SK-N-SH treated with all-trans-retinoic acid at 6 μM for 48 hours (cell line): ENCODE measurements around the gene PLIN5.

Source experiments
- ESRRG ChIP-seq: fragments of 250-450 bp; sonication (Bioruptor Pico); IDR thresholded peaks from 2 replicates; pipeline ENCODE4 v1.6.1; 2021; ENCODE audit warnings: mild to moderate bottlenecking
- ISL1 ChIP-seq: fragments of 250-450 bp; sonication (Bioruptor Pico); IDR thresholded peaks from 2 replicates; pipeline ENCODE4 v2.1.2; 2022; ENCODE audit warnings: mild to moderate bottlenecking, moderate library complexity
- POU6F1 ChIP-seq: fragments of 250-450 bp; sonication (Bioruptor Pico); IDR thresholded peaks from 2 replicates; pipeline ENCODE4 v1.8.0; 2021; ENCODE audit warnings: low read depth, mild to moderate bottlenecking, moderate library complexity, borderline replicate concordance
- RARB ChIP-seq: fragments of 250-450 bp; sonication (Bioruptor Pico); IDR thresholded peaks from 2 replicates; pipeline ENCODE4 v1.8.0; 2021; ENCODE audit warnings: mild to moderate bottlenecking, moderate library complexity
- SNAI2 ChIP-seq: fragments of 250-450 bp; sonication (Bioruptor Pico); IDR thresholded peaks from 2 replicates; pipeline ENCODE4 v1.5.0; 2020; ENCODE audit warnings: mild to moderate bottlenecking, moderate library complexity
- ZC3H10 ChIP-seq: fragments of 250-450 bp; sonication (Bioruptor Pico); IDR thresholded peaks from 2 replicates; pipeline ENCODE4 v1.5.1; 2021; ENCODE audit warnings: mild to moderate bottlenecking, moderate library complexity
- ZFP3 ChIP-seq: fragments of 250-450 bp; sonication (Bioruptor Pico); IDR thresholded peaks from 2 replicates; pipeline ENCODE4 v1.5.0; 2020; ENCODE audit warnings: mild to moderate bottlenecking, moderate library complexity
- ZFP30 ChIP-seq: fragments of 450-650 bp; formaldehyde crosslinking; IDR thresholded peaks from 2 replicates; pipeline ENCODE4 v1.5.0; 2022; ENCODE audit warnings: mild to moderate bottlenecking, moderate library complexity
- ZNF565 ChIP-seq: fragments of 450-650 bp; formaldehyde crosslinking; conservative IDR thresholded peaks from 2 replicates; pipeline ENCODE4 v1.5.0; 2020; ENCODE audit warnings: low read depth, mild to moderate bottlenecking, moderate library complexity
- ZNF8 ChIP-seq: fragments of 450-650 bp; formaldehyde crosslinking; IDR thresholded peaks from 2 replicates; pipeline ENCODE4 v1.5.0; 2020; ENCODE audit warnings: mild to moderate bottlenecking, moderate library complexity
- TF ChIP-seq, protein P1 (sequence below): fragments of 250-450 bp; sonication (Bioruptor Pico); IDR thresholded peaks from 2 replicates; pipeline ENCODE4 v1.8.0; 2020; ENCODE audit warnings: mild to moderate bottlenecking, moderate library complexity, borderline replicate concordance
- TF ChIP-seq, protein P2 (sequence below): fragments of 250-450 bp; sonication (Bioruptor Pico); IDR thresholded peaks from 2 replicates; pipeline ENCODE4 v1.5.1; 2021; ENCODE audit warnings: mild to moderate bottlenecking, moderate library complexity
- TF ChIP-seq, protein P3 (sequence below): fragments of 250-450 bp; sonication (Bioruptor Pico); IDR thresholded peaks from 2 replicates; pipeline ENCODE4 v1.5.1; 2020; ENCODE audit warnings: low read depth, mild to moderate bottlenecking, moderate library complexity
- TF ChIP-seq, protein P4 (sequence below): fragments of 250-450 bp; sonication (Bioruptor Pico); IDR thresholded peaks from 2 replicates; pipeline ENCODE4 v1.5.0; 2020; ENCODE audit warnings: mild to moderate bottlenecking, moderate library complexity

- TF ChIP-seq RARB, result no peak
- TF ChIP-seq ZNF8 (CRISPR knock-in tag), result no peak
- TF ChIP-seq ZC3H10 (CRISPR knock-in tag), result no peak
- TF ChIP-seq ZFP30, result no peak
- TF ChIP-seq, protein P1, sequence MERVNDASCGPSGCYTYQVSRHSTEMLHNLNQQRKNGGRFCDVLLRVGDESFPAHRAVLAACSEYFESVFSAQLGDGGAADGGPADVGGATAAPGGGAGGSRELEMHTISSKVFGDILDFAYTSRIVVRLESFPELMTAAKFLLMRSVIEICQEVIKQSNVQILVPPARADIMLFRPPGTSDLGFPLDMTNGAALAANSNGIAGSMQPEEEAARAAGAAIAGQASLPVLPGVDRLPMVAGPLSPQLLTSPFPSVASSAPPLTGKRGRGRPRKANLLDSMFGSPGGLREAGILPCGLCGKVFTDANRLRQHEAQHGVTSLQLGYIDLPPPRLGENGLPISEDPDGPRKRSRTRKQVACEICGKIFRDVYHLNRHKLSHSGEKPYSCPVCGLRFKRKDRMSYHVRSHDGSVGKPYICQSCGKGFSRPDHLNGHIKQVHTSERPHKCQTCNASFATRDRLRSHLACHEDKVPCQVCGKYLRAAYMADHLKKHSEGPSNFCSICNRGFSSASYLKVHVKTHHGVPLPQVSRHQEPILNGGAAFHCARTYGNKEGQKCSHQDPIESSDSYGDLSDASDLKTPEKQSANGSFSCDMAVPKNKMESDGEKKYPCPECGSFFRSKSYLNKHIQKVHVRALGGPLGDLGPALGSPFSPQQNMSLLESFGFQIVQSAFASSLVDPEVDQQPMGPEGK (CRISPR knock-in tag), result no peak
- no peak for TF ChIP-seq POU6F1 (CRISPR knock-in tag)
- TF ChIP-seq ZFP3 (CRISPR knock-in tag), result no peak
- TF ChIP-seq, protein P2, sequence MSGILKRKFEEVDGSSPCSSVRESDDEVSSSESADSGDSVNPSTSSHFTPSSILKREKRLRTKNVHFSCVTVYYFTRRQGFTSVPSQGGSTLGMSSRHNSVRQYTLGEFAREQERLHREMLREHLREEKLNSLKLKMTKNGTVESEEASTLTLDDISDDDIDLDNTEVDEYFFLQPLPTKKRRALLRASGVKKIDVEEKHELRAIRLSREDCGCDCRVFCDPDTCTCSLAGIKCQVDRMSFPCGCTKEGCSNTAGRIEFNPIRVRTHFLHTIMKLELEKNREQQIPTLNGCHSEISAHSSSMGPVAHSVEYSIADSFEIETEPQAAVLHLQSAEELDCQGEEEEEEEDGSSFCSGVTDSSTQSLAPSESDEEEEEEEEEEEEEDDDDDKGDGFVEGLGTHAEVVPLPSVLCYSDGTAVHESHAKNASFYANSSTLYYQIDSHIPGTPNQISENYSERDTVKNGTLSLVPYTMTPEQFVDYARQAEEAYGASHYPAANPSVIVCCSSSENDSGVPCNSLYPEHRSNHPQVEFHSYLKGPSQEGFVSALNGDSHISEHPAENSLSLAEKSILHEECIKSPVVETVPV (CRISPR knock-in tag), result no peak
- TF ChIP-seq ESRRG (CRISPR knock-in tag), result no peak
- TF ChIP-seq, protein P3, sequence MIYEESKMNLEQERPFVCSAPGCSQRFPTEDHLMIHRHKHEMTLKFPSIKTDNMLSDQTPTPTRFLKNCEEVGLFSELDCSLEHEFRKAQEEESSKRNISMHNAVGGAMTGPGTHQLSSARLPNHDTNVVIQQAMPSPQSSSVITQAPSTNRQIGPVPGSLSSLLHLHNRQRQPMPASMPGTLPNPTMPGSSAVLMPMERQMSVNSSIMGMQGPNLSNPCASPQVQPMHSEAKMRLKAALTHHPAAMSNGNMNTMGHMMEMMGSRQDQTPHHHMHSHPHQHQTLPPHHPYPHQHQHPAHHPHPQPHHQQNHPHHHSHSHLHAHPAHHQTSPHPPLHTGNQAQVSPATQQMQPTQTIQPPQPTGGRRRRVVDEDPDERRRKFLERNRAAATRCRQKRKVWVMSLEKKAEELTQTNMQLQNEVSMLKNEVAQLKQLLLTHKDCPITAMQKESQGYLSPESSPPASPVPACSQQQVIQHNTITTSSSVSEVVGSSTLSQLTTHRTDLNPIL (CRISPR knock-in tag), result no peak
- no peak for TF ChIP-seq SNAI2 (CRISPR knock-in tag)
- TF ChIP-seq ZNF565, result no peak
- TF ChIP-seq, protein P4, sequence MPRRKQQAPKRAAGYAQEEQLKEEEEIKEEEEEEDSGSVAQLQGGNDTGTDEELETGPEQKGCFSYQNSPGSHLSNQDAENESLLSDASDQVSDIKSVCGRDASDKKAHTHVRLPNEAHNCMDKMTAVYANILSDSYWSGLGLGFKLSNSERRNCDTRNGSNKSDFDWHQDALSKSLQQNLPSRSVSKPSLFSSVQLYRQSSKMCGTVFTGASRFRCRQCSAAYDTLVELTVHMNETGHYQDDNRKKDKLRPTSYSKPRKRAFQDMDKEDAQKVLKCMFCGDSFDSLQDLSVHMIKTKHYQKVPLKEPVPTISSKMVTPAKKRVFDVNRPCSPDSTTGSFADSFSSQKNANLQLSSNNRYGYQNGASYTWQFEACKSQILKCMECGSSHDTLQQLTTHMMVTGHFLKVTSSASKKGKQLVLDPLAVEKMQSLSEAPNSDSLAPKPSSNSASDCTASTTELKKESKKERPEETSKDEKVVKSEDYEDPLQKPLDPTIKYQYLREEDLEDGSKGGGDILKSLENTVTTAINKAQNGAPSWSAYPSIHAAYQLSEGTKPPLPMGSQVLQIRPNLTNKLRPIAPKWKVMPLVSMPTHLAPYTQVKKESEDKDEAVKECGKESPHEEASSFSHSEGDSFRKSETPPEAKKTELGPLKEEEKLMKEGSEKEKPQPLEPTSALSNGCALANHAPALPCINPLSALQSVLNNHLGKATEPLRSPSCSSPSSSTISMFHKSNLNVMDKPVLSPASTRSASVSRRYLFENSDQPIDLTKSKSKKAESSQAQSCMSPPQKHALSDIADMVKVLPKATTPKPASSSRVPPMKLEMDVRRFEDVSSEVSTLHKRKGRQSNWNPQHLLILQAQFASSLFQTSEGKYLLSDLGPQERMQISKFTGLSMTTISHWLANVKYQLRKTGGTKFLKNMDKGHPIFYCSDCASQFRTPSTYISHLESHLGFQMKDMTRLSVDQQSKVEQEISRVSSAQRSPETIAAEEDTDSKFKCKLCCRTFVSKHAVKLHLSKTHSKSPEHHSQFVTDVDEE (CRISPR knock-in tag), result no peak
- no peak for TF ChIP-seq ISL1 (CRISPR knock-in tag)
These were observed 40.3 kb downstream of the PLIN5 start for GRCh38 chr19:4494691-4495064.
